GM18858 (cell line): ENCODE data around the gene FKBP4.

Source experiments
- ATAC-seq: cut with Tn5 transposase; IDR thresholded peaks from one replicate; pipeline ENCODE4 v1.9.1; 2021; ENCODE audit not compliant: unreplicated experiment

The FKBP4 gene

DNA sequence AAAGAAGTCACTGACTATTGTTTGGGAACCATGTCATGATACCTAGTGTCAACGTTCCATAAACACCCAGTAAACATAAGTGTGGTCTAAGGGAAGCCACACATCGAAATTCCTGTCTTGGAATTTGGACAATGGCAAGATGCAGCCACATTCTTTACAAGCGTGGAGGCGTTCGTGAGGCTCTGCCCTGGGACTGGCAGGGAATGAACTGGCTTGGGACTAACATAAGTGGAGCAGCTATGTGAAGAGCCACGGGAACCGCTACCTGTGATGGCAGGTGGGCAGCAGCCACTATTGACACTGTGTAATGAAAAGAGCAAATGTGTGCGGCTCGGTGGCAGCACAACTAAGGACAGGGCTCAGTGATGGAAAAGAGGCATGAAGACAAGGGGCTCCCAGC is 50.0 kb downstream of the FKBP4 start:
- no peak for ATAC-seq

DNA sequence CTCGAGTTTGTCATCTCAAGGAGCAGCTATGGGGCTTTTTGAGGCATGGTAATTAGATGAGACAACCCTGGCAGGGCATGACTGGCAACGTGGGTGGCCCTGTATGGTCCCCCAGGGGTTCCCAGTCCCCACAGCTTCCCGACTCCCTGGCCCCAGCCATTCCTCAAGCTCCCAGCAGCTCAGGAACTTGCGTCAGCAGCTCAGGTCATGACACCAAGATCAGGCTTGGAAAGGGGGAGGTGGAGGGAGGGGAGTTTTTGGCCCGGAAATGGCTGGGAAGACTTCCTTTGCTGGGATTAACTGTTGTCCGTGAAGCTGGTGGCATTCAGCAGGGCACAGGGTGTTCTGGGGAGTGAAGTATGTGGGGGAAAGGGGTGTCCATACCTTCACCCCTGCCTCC is 50.5 kb downstream of the FKBP4 start:
- ATAC-seq: no peak

DNA sequence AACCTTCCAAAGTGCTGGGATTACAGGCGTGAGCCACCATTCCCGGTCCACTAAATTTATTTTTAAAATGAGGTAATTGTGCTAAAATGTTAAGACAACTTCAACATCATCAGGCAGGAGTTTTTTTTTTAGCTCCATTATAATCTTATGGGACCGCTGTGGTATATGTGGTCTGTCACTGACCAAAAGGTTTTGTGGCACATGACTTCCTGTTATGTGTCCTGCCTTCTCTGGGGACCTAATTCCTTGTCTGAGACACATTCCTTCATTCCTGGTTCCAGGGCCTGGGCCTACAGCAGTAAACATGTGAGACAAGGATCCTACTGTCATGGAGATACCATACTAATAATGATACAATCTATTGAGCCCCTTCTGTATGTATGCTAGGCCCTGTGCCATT is 57.2 kb downstream of the FKBP4 start:
- no peak for ATAC-seq

DNA sequence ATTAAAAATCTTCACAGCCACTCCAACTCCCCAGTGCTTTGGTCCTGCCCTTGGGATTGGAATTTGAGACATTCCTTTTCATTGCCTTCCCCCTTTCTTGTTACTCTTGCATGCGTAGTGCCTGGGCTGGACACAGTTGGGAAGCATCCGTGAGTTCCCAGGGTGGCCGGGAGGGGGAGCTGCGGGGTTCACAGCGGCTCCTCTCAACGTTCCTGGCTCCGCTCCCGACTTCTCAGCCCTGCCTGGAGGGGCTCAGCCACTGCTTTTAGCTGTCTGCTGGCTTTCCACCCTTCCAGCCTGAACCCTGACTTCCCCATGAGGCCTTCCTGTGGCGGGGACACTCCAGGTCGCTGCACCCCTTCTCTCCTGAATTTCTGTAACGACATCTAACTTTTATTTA is 58.9 kb downstream of the FKBP4 start:
- no peak for ATAC-seq
